Measurements from ENCODE around the gene KLHDC1.

DNA sequence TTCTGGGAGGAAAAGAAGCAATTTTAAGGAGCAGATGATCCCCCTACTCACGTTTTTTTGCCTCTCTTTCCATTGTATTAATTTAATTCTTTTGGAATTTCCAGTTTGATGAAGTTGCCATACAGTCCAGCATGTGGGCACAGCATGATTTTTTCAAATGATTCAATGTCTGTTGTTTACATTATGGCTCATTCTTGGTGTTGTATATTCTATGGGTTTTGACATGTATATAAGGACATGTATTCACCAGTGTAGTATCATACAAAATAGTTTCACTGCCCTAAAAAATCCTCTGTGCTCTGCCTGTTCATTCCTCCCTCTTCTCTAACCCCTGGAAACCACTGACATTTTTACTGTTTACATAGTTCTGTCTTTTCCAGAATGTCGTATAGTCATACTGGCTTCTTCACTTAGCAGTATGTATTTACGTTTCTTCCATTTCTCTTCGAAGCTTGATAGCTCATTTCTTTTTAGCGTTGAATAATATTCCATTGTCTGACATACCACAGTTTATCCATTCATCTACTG, 61.7 kb downstream of the KLHDC1 start:
- no peak for TF ChIP-seq POLR2A (IDR thresholded peaks at IDR 0.05)
- TF ChIP-seq CTCF (IDR thresholded peaks at IDR 0.05) = no peak
